VCaP (cell line): ENCODE measurements around the gene ATP13A3.

ENCODE experiments used
- H3K27ac ChIP-seq: fragments of 450-650 bp; 2 replicates; pipeline ENCODE4 v1.5.1; 2017
- CTCF ChIP-seq: fragments of 450-650 bp; conservative IDR thresholded peaks from 2 replicates; pipeline ENCODE4 v1.5.1; 2017; ENCODE audit warnings: mild to moderate bottlenecking, moderate library complexity

Gene ATP13A3

GRCh38 chr3:194404365-194405140 lies 82.2 kb downstream of the ATP13A3 start:
- TF ChIP-seq CTCF, result peak; percentile 80
- no peak overlapping the region for H3K27ac ChIP-seq

DNA sequence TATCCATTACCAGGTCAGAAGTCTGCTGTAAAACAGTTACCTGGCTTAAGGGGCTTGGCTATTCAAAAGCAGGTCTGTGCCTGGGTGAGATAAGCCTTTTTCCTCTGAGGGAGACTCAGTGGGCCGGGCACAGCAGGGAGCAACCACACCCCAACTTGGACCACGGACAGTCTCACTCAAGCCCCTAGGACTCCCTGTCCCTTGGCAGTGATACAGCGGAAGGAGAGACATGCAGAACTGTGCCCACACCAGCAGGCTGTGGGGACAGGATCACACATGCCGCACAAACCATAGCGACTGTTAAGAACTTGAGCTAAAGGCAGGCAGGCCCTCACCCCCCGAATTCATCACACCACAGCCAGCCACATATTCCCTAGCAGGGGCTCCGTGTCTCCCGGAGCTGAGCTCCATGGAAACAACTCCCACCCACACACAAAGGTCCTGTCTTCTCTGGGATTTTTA lies 84.9 kb downstream of the ATP13A3 start:
- no peak for TF ChIP-seq CTCF
- H3K27ac ChIP-seq, result no peak overlapping the region

DNA sequence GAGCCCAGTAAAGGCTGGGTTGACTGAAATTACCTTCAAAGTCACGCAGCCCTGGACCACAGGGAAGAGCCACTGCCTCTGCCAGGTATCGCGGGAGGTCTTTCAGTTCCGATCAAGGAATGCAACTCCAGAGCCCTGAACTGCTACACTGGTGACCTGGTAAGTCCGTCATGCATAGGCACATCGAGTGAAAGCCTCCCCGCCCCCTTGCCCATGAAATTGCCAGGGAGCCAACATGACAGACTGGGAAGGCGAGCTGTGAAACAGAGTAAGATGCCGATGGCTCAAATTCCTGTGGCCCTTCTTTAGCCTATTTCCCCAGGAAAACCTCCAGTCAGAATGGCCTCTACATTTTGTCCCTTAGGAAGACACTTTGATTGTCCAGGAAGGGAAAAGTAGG lies 85.5 kb downstream of the ATP13A3 start:
- TF ChIP-seq CTCF, result no peak
- no peak overlapping the region for H3K27ac ChIP-seq

DNA sequence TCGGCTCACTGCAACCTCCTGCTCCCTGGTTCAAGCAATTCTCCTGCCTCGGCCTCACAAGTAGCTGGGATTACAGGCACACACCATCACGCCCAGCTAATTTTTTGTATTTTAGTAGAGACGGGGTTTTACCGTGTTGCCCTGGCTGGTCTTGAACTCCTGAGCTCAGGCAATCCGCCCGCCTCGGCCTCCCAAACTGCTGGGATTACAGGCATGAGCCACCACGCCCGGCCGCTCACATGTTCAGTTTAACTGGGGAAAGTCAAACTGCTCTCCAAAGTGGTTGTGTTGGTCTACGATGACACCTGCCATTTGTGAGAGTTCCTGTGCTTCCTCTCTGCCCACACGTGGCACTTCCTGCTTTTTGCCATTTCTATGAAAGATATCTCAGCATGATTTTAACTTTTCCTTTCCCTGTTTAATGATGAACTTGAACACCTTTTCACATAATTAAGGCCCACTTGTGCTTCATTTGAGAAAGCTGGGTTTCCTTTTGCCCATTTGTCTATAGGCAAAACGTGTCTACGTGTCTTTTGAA lies 86.9 kb downstream of the ATP13A3 start:
- H3K27ac ChIP-seq, result no peak overlapping the region
- TF ChIP-seq CTCF, result no peak

DNA sequence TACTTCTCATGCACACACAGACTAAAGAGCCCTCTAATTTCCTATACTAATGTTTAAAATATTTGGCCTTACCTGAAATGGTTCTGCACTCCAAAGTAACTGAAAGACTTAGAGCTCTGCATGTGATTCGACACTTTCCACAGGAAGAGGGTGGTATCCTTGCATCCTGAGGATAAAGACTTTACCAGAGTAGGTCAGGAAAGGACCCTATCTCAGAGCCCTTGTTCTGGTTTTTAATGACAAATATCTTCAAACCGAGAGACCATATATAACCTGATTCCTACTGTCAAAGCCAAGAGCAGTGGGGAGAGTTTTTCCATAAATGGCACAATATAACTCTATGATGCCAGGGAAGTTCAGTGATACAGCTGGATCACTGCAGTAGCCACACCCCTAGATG lies 87.6 kb downstream of the ATP13A3 start, which contains the start of gene GP5:
TSS of gene GP5 (minus strand) at position 101 of the 400 bp plus-strand sequence. CDS start 984 bp downstream, outside the sequence.
- TF ChIP-seq CTCF, result no peak
- H3K27ac ChIP-seq, result no peak within 1 kb of the TSS

- TF ChIP-seq CTCF, result no peak
Measured at GRCh38 chr3:194397757-194398312, 89.0 kb downstream of the ATP13A3 start.

More at GRCh38 chr3:194397757-194398312, 89.0 kb downstream of the ATP13A3 start:
- H3K27ac ChIP-seq, result no peak overlapping the region
